ENCODE measurements around the gene DPP6.

The DPP6 gene

GRCh38 chr7:154232700-154233099 is 180.5 kb downstream of the DPP6 start:
- DNase-seq (ENCODE audit: low read depth in 2 of 2), result no peak

GRCh38 chr7:154241988-154242387 is 189.8 kb downstream of the DPP6 start:
- DNase-seq (ENCODE audit: low read depth in 2 of 2), result no peak

GRCh38 chr7:154242709-154243108 is 190.5 kb downstream of the DPP6 start:
- DNase-seq (ENCODE audit: low read depth in 2 of 2), result no peak

- DNase-seq (ENCODE audit: low read depth in 2 of 2), result no peak
Observed at GRCh38 chr7:154252046-154252445, 199.8 kb downstream of the DPP6 start.

GRCh38 chr7:154253810-154254209 is 201.6 kb downstream of the DPP6 start:
- DNase-seq (ENCODE audit: low read depth in 2 of 2), result no peak

- no peak for DNase-seq (ENCODE audit: low read depth in 2 of 2)
Observed at GRCh38 chr7:154255324-154255723, 203.1 kb downstream of the DPP6 start.

GRCh38 chr7:154256150-154256549 is 204.0 kb downstream of the DPP6 start:
- no peak for DNase-seq (ENCODE audit: low read depth in 2 of 2)

GRCh38 chr7:154259396-154259795 is 207.2 kb downstream of the DPP6 start:
- no peak for DNase-seq (ENCODE audit: low read depth in 2 of 2)

- no peak for DNase-seq (ENCODE audit: low read depth in 2 of 2)
Observed at GRCh38 chr7:154287356-154287755, 235.2 kb downstream of the DPP6 start.

- no peak for DNase-seq (ENCODE audit: low read depth in 2 of 2)
Observed at GRCh38 chr7:154289119-154289518, 236.9 kb downstream of the DPP6 start.

- no peak for DNase-seq (ENCODE audit: low read depth in 2 of 2)
Observed at GRCh38 chr7:154296443-154296842, 244.2 kb downstream of the DPP6 start.

GRCh38 chr7:154299736-154300135 is 247.5 kb downstream of the DPP6 start:
- no peak for DNase-seq (ENCODE audit: low read depth in 2 of 2)

GRCh38 chr7:154302380-154302779 is 250.2 kb downstream of the DPP6 start:
- no peak for DNase-seq (ENCODE audit: low read depth in 2 of 2)

- DNase-seq (ENCODE audit: low read depth in 2 of 2), result no peak
Observed at GRCh38 chr7:154304231-154304630, 252.0 kb downstream of the DPP6 start.

GRCh38 chr7:154304740-154305700 is 252.8 kb downstream of the DPP6 start:
- no peak for DNase-seq (ENCODE audit: low read depth in 2 of 2)

- DNase-seq (ENCODE audit: low read depth in 2 of 2), result no peak
Observed at GRCh38 chr7:154306036-154306435, 253.8 kb downstream of the DPP6 start.

- no peak for DNase-seq (ENCODE audit: low read depth in 2 of 2)
Observed at GRCh38 chr7:154308928-154309327, 256.7 kb downstream of the DPP6 start.

- DNase-seq (ENCODE audit: low read depth in 2 of 2), result no peak
Observed at GRCh38 chr7:154310114-154310513, 257.9 kb downstream of the DPP6 start.

GRCh38 chr7:154324196-154324595 is 272.0 kb downstream of the DPP6 start:
- no peak for DNase-seq (ENCODE audit: low read depth in 2 of 2)

- DNase-seq (ENCODE audit: low read depth in 2 of 2), result no peak
Observed at GRCh38 chr7:154326421-154326820, 274.2 kb downstream of the DPP6 start.

- DNase-seq (ENCODE audit: low read depth in 2 of 2), result no peak
Observed at GRCh38 chr7:154330318-154330717, 278.1 kb downstream of the DPP6 start.

GRCh38 chr7:154332811-154333580 is 280.8 kb downstream of the DPP6 start:
- DNase-seq (ENCODE audit: low read depth in 2 of 2), result no peak

GRCh38 chr7:154336295-154336694 is 284.1 kb downstream of the DPP6 start:
- DNase-seq (ENCODE audit: low read depth in 2 of 2), result no peak

Data from stimulated activated CD4-positive, alpha-beta T cell treated with anti-CD3 and anti-CD28 coated beads, Interleukin-12 subunit alpha, Interleukin-12 subunit beta, amount 100 ng/mL, for 24 hours (primary cell).